Erythroblast (primary cell): ENCODE results near the gene LYRM1.

ENCODE experiments used
- GATA1 ChIP-seq: IDR thresholded peaks from 2 replicates; pipeline ENCODE4 v1.6.1; 2011; ENCODE audit warnings: low read depth, mild to moderate bottlenecking, control low read depth, low read length, moderate library complexity
- POLR2A ChIP-seq: IDR thresholded peaks from 2 replicates; pipeline ENCODE4 v1.6.1; 2011; ENCODE audit warnings: mild to moderate bottlenecking, low read length

- TF ChIP-seq POLR2A (no peak), GATA1 (no peak)
Observed at GRCh38 chr16:20851601-20852000, 49.0 kb upstream of the LYRM1 start.
